Posterior vena cava (tissue), 2 donors: ENCODE measurements around the gene GAB2. TPM values are rescaled to one million over a fixed set of nuclear protein-coding genes. Genes with fewer than 3 reads are reported as not detected.
"Not testable (repeated sequence)": the region's sequence is repeated elsewhere in the genome, so short reads cannot be mapped to it uniquely, and the experiment has no call there.

Experiments used
- DNase-seq: peaks from one replicate; pipeline ENCODE4 v3.0.0-alpha.2; 2020; ENCODE audit warnings: low spot score
- intact Hi-C, 2 donors: fragments of 100-400 bp; cut with DNase I; formaldehyde crosslinking; loops; one replicate each; pipeline versions ENCODE4 v1.14.1 to v1.14.2; 2022 to 2023
- total RNA-seq, 2 donors: library from RNA; stranded (reverse); fragmentation: NEBNext Ultra II Directional; extraction: Animal tissue kit (Norgen Biotek cat#: 25700); gene quantifications; one replicate each; pipeline ENCODE4 v1.2.1, GENCODE V29; 2021
- donor health status: DM: yes; HTN: yes; CAD: no.
- donor health status: DM: yes; HTN: yes; CAD: no.

Gene GAB2
- total RNA-seq, 2 donors from 2014 or later = 45.1 to 89.7 TPM

GRCh38 chr11:78192911-78193351 is 224.7 kb downstream of the GAB2 start:
- DNase-seq = peak; percentile 61
- intact Hi-C loops = no loop called here

- intact Hi-C loops = no loop called here
- DNase-seq = no peak
These were observed 225.3 kb downstream of the GAB2 start for GRCh38 chr11:78192223-78192719.

- peak; percentile 60 for DNase-seq
These were observed 226.6 kb downstream of the GAB2 start for GRCh38 chr11:78190871-78191538.

DNA sequence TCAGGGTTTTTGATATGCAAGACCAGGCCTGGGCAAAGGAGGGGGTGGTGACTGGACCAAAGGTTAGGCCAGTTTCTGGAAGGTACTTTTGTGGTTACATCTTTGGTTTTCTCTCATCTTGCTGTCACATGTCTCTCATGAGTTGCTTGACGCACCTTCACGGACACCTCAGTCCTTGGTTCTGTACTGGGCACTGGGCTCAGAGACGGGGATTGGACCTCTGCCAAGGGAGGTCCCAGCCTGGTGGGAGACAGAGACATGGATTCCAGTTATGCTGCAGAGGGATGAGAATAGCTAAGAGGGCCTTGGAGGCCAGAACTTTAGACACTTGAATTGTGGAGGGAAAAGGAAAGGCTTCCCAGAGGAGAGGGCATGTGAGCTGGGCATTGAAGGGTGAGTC is 227.2 kb downstream of the GAB2 start:
- peak; percentile 46 for DNase-seq
- intact Hi-C loops = no loop called here

More at GRCh38 chr11:78190871-78191538, 226.6 kb downstream of the GAB2 start:
- intact Hi-C loops = no loop called here

DNA sequence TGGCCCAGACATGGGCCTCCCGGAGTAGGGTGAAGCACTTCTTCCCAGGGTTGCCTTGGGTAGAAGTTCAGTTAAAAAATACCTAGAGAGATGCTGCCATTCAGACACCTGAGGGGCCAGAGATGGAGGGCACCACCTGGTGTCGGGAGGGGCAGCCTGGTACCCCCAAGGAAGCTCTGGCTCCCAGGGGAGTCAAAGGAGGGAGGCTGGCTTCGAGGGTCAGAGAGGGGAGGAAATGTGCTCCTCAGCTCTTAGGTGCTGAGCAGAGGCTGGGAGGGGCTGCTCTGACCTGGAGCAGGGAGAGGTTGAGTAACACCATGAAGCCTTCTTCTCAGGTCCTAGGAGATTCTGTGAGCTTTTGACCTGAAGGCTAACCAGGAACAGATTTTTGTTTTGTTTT is 227.8 kb downstream of the GAB2 start:
- peak; percentile 52 for DNase-seq
- intact Hi-C loops = no loop called here

GRCh38 chr11:78189174-78189724 is 228.4 kb downstream of the GAB2 start:
- DNase-seq = peak; percentile 78
- intact Hi-C loops = no loop called here

DNA sequence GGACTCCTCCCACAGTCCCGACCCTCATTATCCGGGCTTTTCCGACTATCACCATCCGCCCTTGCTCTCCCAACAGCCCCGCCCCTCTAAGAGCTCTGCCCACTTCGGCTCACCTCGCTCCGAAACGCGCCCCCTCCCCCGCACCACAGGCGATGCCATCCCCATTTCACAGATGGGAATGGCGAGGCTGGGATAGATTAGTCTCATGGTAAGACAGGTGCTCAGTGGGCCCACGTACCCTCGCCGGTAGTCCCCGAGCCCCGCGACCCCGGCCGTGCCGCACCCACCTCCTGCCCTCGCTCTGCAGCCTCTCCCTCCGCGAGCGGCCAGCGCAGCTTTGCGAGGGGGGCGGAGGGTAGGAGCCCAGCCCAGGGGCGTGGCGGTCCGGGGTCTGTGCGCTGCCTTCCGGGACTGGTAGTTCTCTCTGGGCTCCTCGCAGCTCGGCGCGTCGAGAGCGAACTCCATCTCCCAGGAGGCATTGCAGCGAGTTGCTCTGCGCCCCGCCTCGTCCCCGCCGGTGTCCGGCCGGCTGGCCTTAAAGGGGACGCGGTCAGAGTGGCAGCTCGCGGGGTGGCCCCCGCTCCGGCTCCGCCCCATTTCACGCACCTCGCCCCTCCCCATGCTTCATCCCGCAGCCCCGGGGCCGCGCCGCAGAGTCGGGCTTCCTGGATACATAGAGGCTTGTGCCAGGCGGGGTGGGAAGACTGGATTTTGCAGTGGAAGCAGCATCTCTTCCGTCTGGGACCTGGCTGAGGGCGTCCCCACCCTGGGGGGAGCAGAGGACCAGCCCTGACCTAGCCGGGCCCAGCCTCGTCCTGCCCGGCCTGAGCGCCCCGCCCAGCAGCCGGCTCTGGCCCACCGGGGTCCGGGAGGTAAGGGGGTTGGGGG is 229.1 kb downstream of the GAB2 start, which contains the start of the genes KCTD21 and USP35:
Gene KCTD21, minus strand, starts transcription at position 341 of the 888 bp plus-strand sequence. CDS start 14,072 bp downstream, outside the sequence.
Gene USP35, plus strand, starts transcription at position 634 of the 888 bp plus-strand sequence. CDS start 7,327 bp downstream, outside the sequence.
- peak; percentile 100 for DNase-seq
- intact Hi-C loops = no loop called here

DNA sequence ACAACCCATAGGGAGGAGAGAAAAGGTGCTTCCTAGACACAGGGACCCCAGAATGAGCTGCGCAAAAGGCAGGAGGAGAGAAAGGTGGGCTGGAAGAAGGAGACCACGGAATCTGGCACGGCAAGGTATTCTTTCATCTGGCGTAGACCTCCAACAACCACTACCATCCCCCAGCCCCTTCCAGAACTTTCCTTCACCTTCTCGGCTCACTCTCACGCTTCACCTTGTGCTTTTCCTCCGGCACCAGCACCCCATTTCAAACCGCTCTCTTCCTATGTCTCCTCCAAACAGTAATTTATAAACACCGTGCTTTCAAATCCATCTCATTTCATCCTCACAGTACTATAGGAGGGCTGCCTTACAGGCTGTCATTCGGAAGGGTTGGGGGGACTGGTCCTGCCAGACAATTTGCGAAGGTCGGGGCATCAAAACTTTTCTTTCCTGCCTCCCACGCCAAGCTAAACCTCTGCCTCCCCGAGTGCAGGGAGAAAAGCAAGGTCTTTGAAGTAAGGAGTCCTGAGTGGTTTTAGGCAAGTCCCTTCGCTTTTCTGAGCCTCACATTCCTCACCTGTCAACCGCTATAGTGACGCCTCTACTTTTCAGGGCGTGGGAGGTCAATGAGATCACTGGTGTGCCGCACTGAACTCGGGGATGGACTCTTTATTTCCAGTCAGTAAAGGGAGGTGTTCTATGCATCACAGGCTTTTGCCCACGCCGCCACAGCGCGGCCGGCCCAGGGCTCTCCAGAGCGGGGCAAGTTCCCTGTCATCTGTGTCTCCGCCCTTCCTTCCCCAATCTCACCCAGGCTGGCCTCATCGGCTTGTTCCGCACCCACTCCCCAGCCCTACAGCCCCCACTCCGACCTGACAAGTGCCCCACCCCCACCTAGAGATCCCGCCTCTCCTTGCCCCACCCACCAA is 230.0 kb downstream of the GAB2 start:
- peak; percentile 94 for DNase-seq
- intact Hi-C loops = no loop called here

- intact Hi-C loops = no loop called here
- no peak for DNase-seq
These were observed 236.4 kb downstream of the GAB2 start for GRCh38 chr11:78181185-78181584.

GRCh38 chr11:78180751-78181150 is 236.9 kb downstream of the GAB2 start:
- DNase-seq = no peak
- intact Hi-C loops = no loop called here

DNA sequence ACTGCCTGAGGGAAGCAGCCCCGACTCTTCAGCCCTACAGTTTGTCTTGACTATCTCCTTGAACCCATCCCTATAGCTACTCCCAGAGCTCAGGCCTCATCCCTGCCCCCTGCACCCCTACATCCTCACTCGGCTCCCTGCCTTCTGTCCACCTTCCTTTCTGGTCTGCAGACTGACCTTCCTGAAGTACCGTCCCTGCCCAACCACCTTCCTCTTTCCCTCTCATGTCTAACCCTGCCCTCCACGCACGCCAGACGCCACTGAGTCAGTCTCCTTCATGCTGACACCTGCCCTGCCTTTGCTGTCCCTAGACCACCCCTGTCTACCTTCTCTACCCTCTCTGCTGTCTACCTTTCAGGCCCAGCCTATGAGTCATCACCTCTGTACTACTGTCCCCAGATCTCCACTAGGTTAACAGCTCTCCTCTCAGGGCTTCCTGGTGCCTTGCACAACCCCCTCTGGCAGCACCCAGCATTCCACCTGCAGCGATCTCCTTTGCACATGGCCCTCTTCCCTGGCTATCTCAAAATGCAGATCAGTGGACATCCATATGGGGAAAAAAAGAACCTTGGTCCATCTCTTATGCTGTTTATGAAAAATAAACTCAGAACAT is 238.1 kb downstream of the GAB2 start:
- no peak for DNase-seq
- intact Hi-C loops = loop anchor here in 1 of 2 donors (5.0 kb wide), 1 partner anchor 1902 kb away; no protein-coding TSS in a partner anchor

DNA sequence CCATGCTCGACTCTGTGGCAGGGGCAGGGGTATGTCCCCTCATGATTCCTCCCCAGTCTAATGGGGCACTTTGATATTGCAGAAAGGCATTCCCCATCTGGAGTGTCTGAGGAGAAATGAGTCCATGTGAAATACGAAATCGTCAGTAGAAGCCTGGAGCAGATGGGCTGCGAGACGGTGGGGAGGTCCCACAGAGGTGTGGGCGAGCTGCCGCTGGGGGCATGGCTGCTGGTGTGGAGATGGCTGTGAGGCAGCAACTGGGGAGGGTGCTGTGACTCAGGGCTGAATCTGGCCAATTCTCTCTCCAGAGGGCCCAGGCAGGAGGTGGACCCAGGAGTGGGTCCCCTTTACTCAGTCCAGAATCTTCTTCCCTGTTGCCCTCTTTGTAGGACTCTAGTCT is 240.4 kb downstream of the GAB2 start:
- intact Hi-C loops = loop anchor here in 1 of 2 donors (5.0 kb wide), 1 partner anchor 1900 kb away; no protein-coding TSS in a partner anchor
- DNase-seq = no peak

- DNase-seq = peak; percentile 30
- intact Hi-C loops = loop anchor here in 1 of 2 donors (5.0 kb wide), 1 partner anchor 1899 kb away; no protein-coding TSS in a partner anchor
These were observed 240.9 kb downstream of the GAB2 start for GRCh38 chr11:78176605-78177141.

DNA sequence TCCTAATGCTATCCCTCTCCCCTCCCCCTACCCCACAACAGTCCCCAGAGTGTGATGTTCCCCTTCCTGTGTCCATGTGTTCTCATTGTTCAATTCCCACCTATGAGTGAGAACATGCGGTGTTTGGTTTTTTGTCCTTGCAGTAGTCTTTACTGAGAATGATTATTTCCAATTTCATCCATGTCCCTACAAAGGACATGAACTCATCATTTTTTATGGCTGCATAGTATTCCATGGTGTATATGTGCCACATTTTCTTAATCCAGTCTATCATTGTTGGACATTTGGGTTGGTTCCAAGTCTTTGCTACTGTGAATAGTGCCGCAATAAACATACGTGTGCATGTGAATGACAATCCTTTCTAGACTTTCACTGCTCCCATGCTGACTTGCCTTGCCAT is 241.8 kb downstream of the GAB2 start:
- intact Hi-C loops = loop anchor here in 1 of 2 donors (5.0 kb wide), 1 partner anchor 1899 kb away; no protein-coding TSS in a partner anchor
- DNase-seq = not testable (repeated sequence)

GRCh38 chr11:78171951-78172350 is 245.7 kb downstream of the GAB2 start:
- intact Hi-C loops = no loop called here
- DNase-seq = peak; percentile 37

DNA sequence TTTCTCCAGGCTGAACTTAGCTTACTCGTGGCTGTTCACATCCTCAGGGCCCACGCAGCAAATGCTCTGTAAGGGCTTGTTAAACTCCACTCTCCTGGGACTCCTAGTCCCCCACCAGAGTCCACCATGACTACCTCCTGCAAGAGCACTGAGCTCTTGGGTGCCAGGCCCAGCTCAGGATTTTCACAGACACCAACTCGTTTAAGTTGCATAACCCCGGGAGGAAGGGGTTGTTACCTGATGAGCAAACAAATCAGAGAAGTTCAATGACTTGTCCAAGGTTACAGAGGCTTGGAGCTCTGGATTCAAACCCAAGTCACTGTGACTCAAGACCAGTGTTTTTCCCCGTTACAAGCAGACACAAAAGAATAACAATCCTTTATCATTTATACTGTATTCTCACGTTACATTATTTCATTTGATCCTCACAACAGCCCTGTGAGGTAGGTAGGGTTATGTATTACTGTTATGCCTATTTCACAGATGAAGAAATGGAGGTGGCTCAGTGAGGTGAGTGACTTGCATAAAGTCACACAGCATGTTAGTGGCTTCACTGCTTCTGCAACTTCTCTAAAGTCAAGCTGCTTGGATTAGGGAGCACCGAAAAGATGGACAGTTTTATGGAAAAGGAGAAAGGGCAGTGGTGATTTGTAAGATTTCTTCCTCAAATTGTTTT is 246.6 kb downstream of the GAB2 start:
- peak; percentile 50 for DNase-seq
- intact Hi-C loops = no loop called here

DNA sequence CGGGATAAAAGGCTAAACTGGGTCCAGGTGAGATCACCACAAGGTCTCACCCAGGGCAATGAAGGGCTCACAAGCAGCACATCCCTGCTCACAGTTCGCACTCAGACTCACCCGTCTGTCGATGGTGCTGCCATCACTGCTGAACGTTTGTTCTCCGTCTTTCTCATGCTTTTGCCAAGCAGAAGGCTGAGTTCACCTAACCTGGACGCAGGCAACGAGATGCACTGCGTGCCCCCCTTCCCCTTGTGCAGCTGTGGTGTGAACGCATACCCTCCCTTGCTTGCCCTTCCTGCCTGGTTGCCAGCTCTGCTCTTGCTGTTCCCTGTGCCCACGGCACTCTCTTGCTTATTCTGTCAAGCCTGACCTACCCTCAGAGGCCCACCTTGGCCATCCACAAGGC is 247.2 kb downstream of the GAB2 start:
- intact Hi-C loops = no loop called here
- DNase-seq = peak; percentile 53
